Body of pancreas (tissue), 4 donors: ENCODE results near the gene WWOX.

Experiments
- CTCF ChIP-seq, 7 experiments: fragments of 450-650 bp in 4 of 7; fragments of 200-600 bp in 3 of 7; sonication (generic) in 3 of 7; IDR thresholded peaks; one replicate each; pipeline ENCODE4 v1.5.1; 2016 to 2019; ENCODE audit warnings: antibody characterized with exemption in 7 of 7
- POLR2A ChIP-seq, 3 donors: fragments of 450-650 bp; IDR thresholded peaks; one replicate each; pipeline ENCODE4 v1.6.1; 2016; ENCODE audit warnings: antibody characterized with exemption in 3 of 3, mild to moderate bottlenecking in 2 of 3

- TF ChIP-seq CTCF (IDR thresholded peaks at IDR 0.05), result no peak
- no peak for TF ChIP-seq POLR2A (IDR thresholded peaks at IDR 0.05)
Measured at GRCh38 chr16:78094998-78095397, 4.5 kb upstream of the WWOX start.
